Measurements from ENCODE around the gene TMA7.

DNA sequence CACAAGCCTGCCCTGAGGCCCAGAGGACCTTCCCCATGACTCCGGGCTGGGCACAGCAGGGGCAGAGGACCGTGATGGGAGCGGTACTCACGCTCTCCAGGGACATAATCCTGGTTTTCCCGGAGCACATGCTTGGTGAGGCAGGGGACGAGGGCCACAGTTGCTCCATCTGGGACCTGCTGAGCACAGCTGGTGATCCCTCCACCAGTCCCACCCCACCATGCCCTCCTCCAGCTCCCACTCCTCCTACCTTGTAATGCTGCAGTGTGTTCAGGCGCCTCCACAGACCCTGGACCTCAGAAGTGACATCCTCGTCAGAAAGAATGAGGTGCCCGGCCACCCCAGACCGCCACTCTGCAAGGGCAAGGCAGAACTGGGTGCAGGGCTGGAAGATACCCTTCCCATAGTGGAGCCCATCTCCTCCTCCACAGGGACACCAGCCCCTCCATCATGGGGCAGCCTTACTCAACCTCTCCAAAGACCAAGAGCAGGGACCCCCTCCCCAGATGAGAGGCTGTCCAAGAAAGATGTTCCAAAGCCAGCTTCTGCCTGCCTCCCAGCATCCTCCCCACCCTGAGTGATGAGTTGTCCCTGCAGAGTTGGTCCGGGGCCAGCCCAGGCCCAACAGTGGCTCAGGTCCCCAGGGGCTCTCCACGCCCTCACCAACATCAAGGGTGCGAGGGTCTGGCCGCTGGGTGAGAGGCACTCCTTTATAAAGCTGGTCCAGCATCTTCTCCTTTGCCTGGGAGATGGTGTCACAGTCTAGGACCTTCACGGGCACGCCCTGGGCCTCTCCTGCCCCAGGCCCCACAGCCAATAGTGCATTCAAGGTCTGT lies 29.6 kb upstream of the TMA7 start:
- no peak for TF ChIP-seq POLR2A (IDR thresholded peaks at IDR 0.05; ENCODE audit: low read depth, low read length)
- no peak for TF ChIP-seq POLR2AphosphoS5 (IDR thresholded peaks at IDR 0.05; ENCODE audit: insufficient read depth, low read depth, low read length)

All from endothelial cell of umbilical vein (primary cell).